Neuronal stem cell (in vitro differentiated cells): ENCODE results near the gene ZNF547.

ENCODE experiments used
- DNase-seq: peaks from one replicate; pipeline ENCODE4 v3.0.0-alpha.2; 2013; ENCODE audit warnings: low spot score
- H2AFZ ChIP-seq: one replicate; pipeline ENCODE4 v1.6.1; 2013; ENCODE audit warnings: mild to moderate bottlenecking, low read length, inconsistent platforms
- H2AK5ac ChIP-seq: 2 replicates; pipeline ENCODE4 v1.6.1; 2013; ENCODE audit warnings: low read depth, mild to moderate bottlenecking, inconsistent platforms, low read length, moderate library complexity, mixed read lengths
- H2BK120ac ChIP-seq: 2 replicates; pipeline ENCODE4 v1.6.1; 2013; ENCODE audit warnings: low read depth, mild to moderate bottlenecking, inconsistent platforms, low read length, moderate library complexity, mixed read lengths
- H2BK12ac ChIP-seq: one replicate; pipeline ENCODE4 v1.6.1; 2013; ENCODE audit warnings: low read length, inconsistent platforms
- H2BK15ac ChIP-seq: 2 replicates; pipeline ENCODE4 v1.6.1; 2013; ENCODE audit warnings: mild to moderate bottlenecking, low read length, inconsistent platforms, mixed read lengths
- H2BK5ac ChIP-seq: one replicate; pipeline ENCODE4 v1.6.1; 2013; ENCODE audit warnings: inconsistent platforms, mild to moderate bottlenecking, low read length, moderate library complexity
- H3K14ac ChIP-seq: one replicate; pipeline ENCODE4 v1.6.1; 2013; ENCODE audit warnings: low read length, inconsistent platforms
- H3K18ac ChIP-seq: 2 replicates; pipeline ENCODE4 v1.6.1; 2013; ENCODE audit warnings: low read length, inconsistent platforms
- H3K23ac ChIP-seq: 2 replicates; pipeline ENCODE4 v1.6.1; 2013; ENCODE audit warnings: low read depth, mild to moderate bottlenecking, mixed read lengths, low read length, inconsistent platforms; ENCODE audit not compliant: poor library complexity
- H3K27ac ChIP-seq: replicated peaks from 3 replicates; pipeline ENCODE4 v1.5.1; 2013; ENCODE audit warnings: low read length, inconsistent platforms
- H3K27me3 ChIP-seq, 3 experiments: 2 replicates each; pipeline ENCODE4 v1.6.1; 2013; ENCODE audit warnings: low read length in 3 of 3, mild to moderate bottlenecking in 2 of 3, inconsistent platforms in 1 of 3, low read depth in 1 of 3, mixed read lengths in 1 of 3, moderate library complexity in 1 of 3; ENCODE audit not compliant: control insufficient read depth in 3 of 3, insufficient read depth in 3 of 3
- H3K36me3 ChIP-seq, 2 donors: replicated peaks in 1 of 2; 2 replicates each; pipeline ENCODE4 v1.6.1; 2013; ENCODE audit warnings: low read length in 2 of 2; ENCODE audit not compliant: control insufficient read depth in 2 of 2, insufficient read depth in 2 of 2
- H3K4ac ChIP-seq: 2 replicates; pipeline ENCODE4 v1.6.1; 2013; ENCODE audit warnings: inconsistent platforms, mild to moderate bottlenecking, low read length, moderate library complexity
- H3K4me1 ChIP-seq, 2 donors: 1 replicate in 1 of 2; 2 replicates in 1 of 2; pipeline ENCODE4 v1.6.1; 2013; ENCODE audit warnings: low read length in 2 of 2, low read depth in 1 of 2; ENCODE audit not compliant: control insufficient read depth in 2 of 2, insufficient read depth in 1 of 2
- H3K4me2 ChIP-seq: one replicate; pipeline ENCODE4 v1.6.1; 2013; ENCODE audit warnings: mild to moderate bottlenecking, low read length, inconsistent platforms; ENCODE audit not compliant: insufficient read depth, poor library complexity, severe bottlenecking
- H3K4me3 ChIP-seq, 2 donors: 2 replicates each; pipeline ENCODE4 v1.5.1; 2013; ENCODE audit warnings: low read length in 2 of 2, mild to moderate bottlenecking in 2 of 2, inconsistent platforms in 1 of 2, moderate library complexity in 1 of 2
- H3K79me1 ChIP-seq: one replicate; pipeline ENCODE4 v1.6.1; 2013; ENCODE audit warnings: low read depth, mild to moderate bottlenecking, inconsistent platforms, low read length, moderate library complexity
- H3K9ac ChIP-seq: one replicate; pipeline ENCODE4 v1.6.1; 2013; ENCODE audit warnings: mild to moderate bottlenecking, low read depth, low read length, inconsistent platforms; ENCODE audit not compliant: poor library complexity
- H3K9me3 ChIP-seq, 2 donors: replicated peaks in 1 of 2; 2 replicates each; pipeline versions ENCODE3 to v1.6.1; 2013; ENCODE audit warnings: low read length in 2 of 2, mild to moderate bottlenecking in 2 of 2, inconsistent platforms in 1 of 2, low read depth in 1 of 2, mixed read lengths in 1 of 2, moderate library complexity in 1 of 2; ENCODE audit not compliant: control insufficient read depth in 2 of 2, insufficient read depth in 1 of 2
- H4K8ac ChIP-seq: one replicate; pipeline ENCODE4 v1.6.1; 2013; ENCODE audit warnings: low read depth, mild to moderate bottlenecking, inconsistent platforms, low read length, moderate library complexity
- H4K91ac ChIP-seq: one replicate; pipeline ENCODE4 v1.6.1; 2013; ENCODE audit warnings: low read length, low read depth, mild to moderate bottlenecking, inconsistent platforms; ENCODE audit not compliant: poor library complexity
- WGBS, 2 donors: extraction: QIAGEN DNeasy Blood & Tissue Kit; methylation state at CpG; one replicate each; pipeline ENCODE4 v1.1.7; 2013; ENCODE audit warnings: missing lambda C conversion rate in 2 of 2, mixed read lengths in 1 of 2; ENCODE audit not compliant: insufficient read length in 2 of 2, insufficient replicate concordance in 1 of 2; ENCODE audit errors: extremely low coverage in 2 of 2; 5-methylcytosine and 5-hydroxymethylcytosine counted together

The ZNF547 gene

DNA sequence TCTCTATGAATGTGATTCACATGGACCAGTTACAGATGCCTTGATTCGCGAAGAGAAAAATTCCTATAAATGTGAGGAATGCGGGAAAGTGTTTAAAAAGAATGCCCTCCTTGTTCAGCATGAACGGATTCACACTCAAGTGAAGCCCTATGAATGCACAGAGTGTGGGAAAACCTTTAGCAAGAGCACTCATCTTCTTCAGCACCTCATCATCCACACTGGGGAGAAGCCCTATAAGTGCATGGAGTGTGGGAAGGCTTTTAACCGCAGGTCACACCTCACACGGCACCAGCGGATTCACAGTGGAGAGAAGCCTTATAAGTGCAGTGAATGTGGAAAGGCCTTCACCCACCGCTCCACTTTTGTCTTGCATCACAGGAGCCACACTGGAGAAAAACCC is 35.4 kb upstream of the ZNF547 start:
- no peak overlapping the region for H3K9ac ChIP-seq

DNA sequence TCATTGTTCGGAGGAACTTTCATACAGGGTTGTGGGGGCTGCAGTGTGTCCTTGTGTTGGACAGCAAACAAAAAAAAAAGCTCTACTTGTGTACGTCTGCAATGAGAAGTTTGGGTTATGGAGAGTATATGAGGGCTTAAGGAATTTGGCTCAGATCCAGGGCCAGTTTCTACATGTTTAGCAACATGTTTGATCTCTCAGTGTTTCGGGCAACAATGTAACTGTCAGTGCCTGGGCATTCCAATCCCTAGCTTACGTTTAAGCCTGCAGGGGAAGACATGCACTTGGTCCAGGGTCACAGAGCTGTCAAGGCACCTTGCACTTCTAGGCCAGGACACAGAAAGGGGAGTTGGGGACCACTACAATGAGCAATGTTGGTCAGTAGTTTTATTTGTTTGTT is 29.2 kb upstream of the ZNF547 start:
- H4K8ac ChIP-seq, result no peak overlapping the region
- no peak overlapping the region for H2BK5ac ChIP-seq
- H2BK120ac ChIP-seq, result no peak overlapping the region
- H3K9me3 ChIP-seq, result no peaks in the 10 kb centered on the region
- no peak overlapping the region for H2AFZ ChIP-seq
- H3K4me2 ChIP-seq, result no peak overlapping the region
- H3K4me1 ChIP-seq, result no peaks in the 10 kb centered on the region
- H3K79me1 ChIP-seq, result no peaks in the 10 kb centered on the region
- H4K91ac ChIP-seq, result no peak overlapping the region
- no peak for DNase-seq
- no peak overlapping the region for H3K18ac ChIP-seq
- H2AK5ac ChIP-seq, result no peak overlapping the region
- H2BK12ac ChIP-seq, result no peak overlapping the region
- H3K9ac ChIP-seq, result no peak overlapping the region
- WGBS, 2 donors, result no CpG with 5 or more reads among the region's 4 CpGs
- H3K14ac ChIP-seq, result no peak overlapping the region
- H3K23ac ChIP-seq, result no peak overlapping the region
- no peak overlapping the region for H2BK15ac ChIP-seq
- no peak overlapping the region for H3K4ac ChIP-seq
- H3K27ac ChIP-seq, result no peak overlapping the region
- no peak overlapping the region for H3K4me3 ChIP-seq
- H3K36me3 ChIP-seq, result peaks cover under 1 to 22% of the 10 kb centered on the region in 2 donors
- no peaks in the 10 kb centered on the region for H3K27me3 ChIP-seq

More for the DNA sequence above, 35.4 kb upstream of the ZNF547 start:
- Histone ChIP-seq H2AFZ (no peak overlapping the region), H3K14ac (no peak overlapping the region), H3K4ac (no peak overlapping the region), H3K79me1 (peaks cover 2% of the 10 kb centered on the region), H3K4me1 (no peaks in the 10 kb centered on the region), H3K23ac (no peak overlapping the region), H3K36me3 (peaks cover 38 to 80% of the 10 kb centered on the region in 2 donors), H2BK5ac (no peak overlapping the region), H3K4me2 (no peak overlapping the region), H2BK120ac (no peak overlapping the region), H3K4me3 (no peak overlapping the region), H4K8ac (no peak overlapping the region), H4K91ac (no peak overlapping the region), H2BK12ac (no peak overlapping the region), H3K18ac (no peak overlapping the region), H3K27ac (no peak overlapping the region), H2BK15ac (no peak overlapping the region), H2AK5ac (no peak overlapping the region), H3K27me3 (no peaks in the 10 kb centered on the region), H3K9me3 (peaks cover 0 to 13% of the 10 kb centered on the region in 2 donors)
- DNase-seq, result no peak
- no CpG with 5 or more reads among the region's 8 CpGs for WGBS, 2 donors

DNA sequence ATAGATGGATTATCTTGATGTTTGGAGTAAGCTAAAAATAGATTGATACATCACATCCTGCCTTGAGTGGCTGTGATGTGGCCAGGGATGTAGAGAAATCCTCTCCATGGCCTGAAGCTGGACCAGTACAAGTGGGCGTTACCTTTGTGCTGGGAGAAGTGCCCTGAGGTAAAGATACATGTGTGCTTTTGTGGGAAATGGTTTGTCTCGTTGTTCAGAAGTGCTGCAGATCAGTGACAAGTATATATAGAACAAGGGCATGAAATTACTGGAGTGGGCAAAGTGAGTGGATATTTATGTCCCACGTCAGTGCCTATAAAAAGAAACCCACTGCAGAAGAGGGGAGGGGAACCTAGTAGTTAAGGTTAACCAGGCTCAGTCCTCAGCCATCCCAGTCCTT is 24.5 kb upstream of the ZNF547 start:
- no peak overlapping the region for H3K9ac ChIP-seq
- H3K27me3 ChIP-seq, result no peaks in the 10 kb centered on the region
- no peak for DNase-seq
- H3K23ac ChIP-seq, result no peak overlapping the region
- H4K91ac ChIP-seq, result no peak overlapping the region
- no CpG with 5 or more reads among the region's 3 CpGs for WGBS, 2 donors
- no peak overlapping the region for H3K27ac ChIP-seq
- H2AFZ ChIP-seq, result no peak overlapping the region
- no peak overlapping the region for H3K4me2 ChIP-seq
- no peak overlapping the region for H2BK5ac ChIP-seq
- no peak overlapping the region for H3K4me3 ChIP-seq
- no peak overlapping the region for H3K14ac ChIP-seq
- no peaks in the 10 kb centered on the region for H3K36me3 ChIP-seq
- no peaks in the 10 kb centered on the region for H3K9me3 ChIP-seq
- no peaks in the 10 kb centered on the region for H3K4me1 ChIP-seq
- no peak overlapping the region for H3K4ac ChIP-seq
- H3K79me1 ChIP-seq, result no peaks in the 10 kb centered on the region
- H4K8ac ChIP-seq, result no peak overlapping the region
- no peak overlapping the region for H2BK12ac ChIP-seq
- H3K18ac ChIP-seq, result no peak overlapping the region
- H2BK120ac ChIP-seq, result no peak overlapping the region
- H2AK5ac ChIP-seq, result no peak overlapping the region
- H2BK15ac ChIP-seq, result no peak overlapping the region

DNA sequence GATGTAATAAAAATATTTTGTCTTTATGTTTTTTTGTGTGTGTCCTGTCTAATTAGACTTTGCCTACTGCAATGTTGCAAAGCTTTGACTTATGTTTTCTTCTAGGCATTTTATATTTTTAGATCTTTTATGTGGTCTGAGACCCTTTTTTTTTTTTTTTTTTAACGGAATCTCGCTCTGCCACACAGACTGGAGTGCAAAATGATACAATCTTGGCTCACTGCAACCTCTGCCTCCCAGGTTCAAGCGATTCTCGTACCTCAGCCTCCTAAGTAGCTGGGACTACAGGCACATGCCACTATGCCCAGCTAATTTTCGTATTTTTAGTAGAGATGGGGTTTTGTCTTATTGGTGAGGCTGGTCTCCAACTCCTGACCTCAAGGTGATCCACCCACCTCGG is 20.8 kb upstream of the ZNF547 start:
- Histone ChIP-seq H2BK120ac (no peak overlapping the region), H3K18ac (no peak overlapping the region), H2BK15ac (no peak overlapping the region), H3K4me3 (no peak overlapping the region), H3K79me1 (no peaks in the 10 kb centered on the region), H2BK12ac (no peak overlapping the region), H3K4me2 (no peak overlapping the region), H3K4ac (no peak overlapping the region), H3K23ac (no peak overlapping the region), H3K9ac (no peak overlapping the region), H2BK5ac (no peak overlapping the region), H2AK5ac (no peak overlapping the region), H3K14ac (no peak overlapping the region), H3K36me3 (no peaks in the 10 kb centered on the region), H3K9me3 (no peaks in the 10 kb centered on the region), H3K27me3 (peaks cover 0 to 5% (median 0%) of the 10 kb centered on the region in 3 experiments), H2AFZ (no peak overlapping the region), H4K91ac (no peak overlapping the region), H3K27ac (no peak overlapping the region), H4K8ac (no peak overlapping the region), H3K4me1 (no peaks in the 10 kb centered on the region)
- no peak for DNase-seq
- no CpG with 5 or more reads among the region's 6 CpGs for WGBS, 2 donors
